Measurements from ENCODE around the gene AFM.

Gene AFM

DNA sequence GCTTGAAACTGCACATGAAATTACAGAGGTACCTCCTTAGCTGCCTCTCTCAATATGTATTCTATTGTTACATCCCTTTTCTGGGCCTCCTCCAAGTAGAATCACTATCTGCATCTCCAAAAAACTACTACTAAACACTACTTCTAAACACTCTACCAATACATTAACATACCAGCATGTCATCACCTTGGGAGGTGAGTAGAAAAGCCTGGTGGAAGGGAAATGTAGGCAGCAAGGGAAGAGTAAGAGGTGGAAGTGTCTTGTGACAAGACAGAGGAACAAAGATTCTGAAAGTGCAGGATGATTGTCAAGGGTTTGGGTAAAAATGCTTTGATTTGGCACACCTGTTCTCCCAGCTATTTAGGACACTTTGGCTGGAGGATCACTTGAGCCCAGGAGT lies 3.5 kb downstream of the AFM start:
- H3K36me3 ChIP-seq (ENCODE audit: insufficient read depth, low read length) = no peaks in the 10 kb centered on the region
- H3K79me2 ChIP-seq (ENCODE audit: insufficient read depth, low read length) = no peaks in the 10 kb centered on the region
- no peak overlapping the region for H3K4me3 ChIP-seq (ENCODE audit: low read length, poor library complexity, severe bottlenecking)
- no peak for TF ChIP-seq EZH2phosphoT487 (IDR thresholded peaks at IDR 0.05; ENCODE audit: borderline replicate concordance)
- H4K20me1 ChIP-seq (ENCODE audit: insufficient read depth, low read length, poor library complexity, severe bottlenecking) = no peaks in the 10 kb centered on the region
- H2AFZ ChIP-seq (ENCODE audit: low read length) = no peak overlapping the region
- H3K4me1 ChIP-seq (ENCODE audit: insufficient read depth, low read length, poor library complexity, severe bottlenecking) = peaks cover 2% of the 10 kb centered on the region
- no peaks in the 10 kb centered on the region for H3K27me3 ChIP-seq (ENCODE audit: insufficient read depth, low read length, poor library complexity, severe bottlenecking)
- H3K9me3 ChIP-seq (ENCODE audit: insufficient read depth, low read depth, low read length) = no peaks in the 10 kb centered on the region
- H3F3A ChIP-seq (ENCODE audit: low read depth) = no peaks in the 10 kb centered on the region
- no peak overlapping the region for H3K9ac ChIP-seq (ENCODE audit: low read depth, low read length, poor library complexity, severe bottlenecking)
- H3K9me2 ChIP-seq (replicated peaks; ENCODE audit: low read depth, low read length) = no peaks in the 10 kb centered on the region
- no peak overlapping the region for H3K4me2 ChIP-seq (ENCODE audit: low read depth, low read length, poor library complexity, severe bottlenecking)

DNA sequence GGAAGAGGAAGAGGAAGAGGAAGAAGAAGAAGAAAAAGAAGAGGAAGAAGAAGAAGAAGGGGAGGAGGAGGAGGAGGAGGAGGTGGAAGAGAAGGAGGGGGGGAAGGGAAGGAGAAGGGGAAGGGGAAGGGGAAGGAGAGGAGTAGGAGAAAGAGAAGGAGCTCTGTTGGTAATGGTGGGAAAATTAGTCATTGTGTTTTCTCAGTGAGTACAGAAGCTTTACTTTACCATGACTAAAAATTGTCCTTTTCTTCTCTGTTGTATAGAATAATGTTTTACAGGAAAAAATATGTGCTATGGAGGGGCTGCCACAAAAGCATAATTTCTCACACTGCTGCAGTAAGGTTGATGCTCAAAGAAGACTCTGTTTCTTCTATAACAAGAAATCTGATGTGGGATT lies 4.1 kb downstream of the AFM start:
- Histone ChIP-seq H3K4me2 (ENCODE audit: low read depth, low read length, poor library complexity, severe bottlenecking) (no peak overlapping the region), H4K20me1 (ENCODE audit: insufficient read depth, low read length, poor library complexity, severe bottlenecking) (no peaks in the 10 kb centered on the region), H3K4me3 (ENCODE audit: low read length, poor library complexity, severe bottlenecking) (no peak overlapping the region), H3K9me3 (ENCODE audit: insufficient read depth, low read depth, low read length) (no peaks in the 10 kb centered on the region), H2AFZ (ENCODE audit: low read length) (no peak overlapping the region), H3K9ac (ENCODE audit: low read depth, low read length, poor library complexity, severe bottlenecking) (no peak overlapping the region), H3K36me3 (ENCODE audit: insufficient read depth, low read length) (no peaks in the 10 kb centered on the region), H3K9me2 (replicated peaks; ENCODE audit: low read depth, low read length) (no peaks in the 10 kb centered on the region), H3K4me1 (ENCODE audit: insufficient read depth, low read length, poor library complexity, severe bottlenecking) (peaks cover 2% of the 10 kb centered on the region), H3F3A (ENCODE audit: low read depth) (no peaks in the 10 kb centered on the region), H3K79me2 (ENCODE audit: insufficient read depth, low read length) (no peaks in the 10 kb centered on the region), H3K27me3 (ENCODE audit: insufficient read depth, low read length, poor library complexity, severe bottlenecking) (no peaks in the 10 kb centered on the region)
- TF ChIP-seq, protein P1, sequence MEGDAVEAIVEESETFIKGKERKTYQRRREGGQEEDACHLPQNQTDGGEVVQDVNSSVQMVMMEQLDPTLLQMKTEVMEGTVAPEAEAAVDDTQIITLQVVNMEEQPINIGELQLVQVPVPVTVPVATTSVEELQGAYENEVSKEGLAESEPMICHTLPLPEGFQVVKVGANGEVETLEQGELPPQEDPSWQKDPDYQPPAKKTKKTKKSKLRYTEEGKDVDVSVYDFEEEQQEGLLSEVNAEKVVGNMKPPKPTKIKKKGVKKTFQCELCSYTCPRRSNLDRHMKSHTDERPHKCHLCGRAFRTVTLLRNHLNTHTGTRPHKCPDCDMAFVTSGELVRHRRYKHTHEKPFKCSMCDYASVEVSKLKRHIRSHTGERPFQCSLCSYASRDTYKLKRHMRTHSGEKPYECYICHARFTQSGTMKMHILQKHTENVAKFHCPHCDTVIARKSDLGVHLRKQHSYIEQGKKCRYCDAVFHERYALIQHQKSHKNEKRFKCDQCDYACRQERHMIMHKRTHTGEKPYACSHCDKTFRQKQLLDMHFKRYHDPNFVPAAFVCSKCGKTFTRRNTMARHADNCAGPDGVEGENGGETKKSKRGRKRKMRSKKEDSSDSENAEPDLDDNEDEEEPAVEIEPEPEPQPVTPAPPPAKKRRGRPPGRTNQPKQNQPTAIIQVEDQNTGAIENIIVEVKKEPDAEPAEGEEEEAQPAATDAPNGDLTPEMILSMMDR (conservative IDR thresholded peaks at IDR 0.05; ENCODE audit: low read length) = no peak
- TF ChIP-seq EZH2phosphoT487 (IDR thresholded peaks at IDR 0.05; ENCODE audit: borderline replicate concordance) = no peak

DNA sequence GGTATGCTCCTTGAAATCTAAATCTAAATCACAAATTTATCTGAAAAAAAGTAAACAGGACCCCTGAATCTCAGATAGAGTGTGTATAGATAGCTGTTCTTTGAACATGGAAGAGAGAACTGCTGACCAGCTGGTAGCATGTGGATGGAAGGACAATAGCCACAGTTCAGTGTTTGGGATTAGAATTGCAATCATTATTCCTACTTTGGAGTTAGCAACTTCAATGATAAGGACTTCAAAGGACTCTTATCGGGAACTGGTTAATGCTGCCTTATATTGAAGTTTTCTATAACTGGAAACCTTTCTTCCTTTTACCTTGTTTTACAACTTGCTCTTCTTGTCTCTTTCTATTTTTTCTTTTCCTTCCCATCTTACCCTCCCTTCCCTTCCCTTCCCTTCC lies 5.0 kb downstream of the AFM start:
- peaks cover 2% of the 10 kb centered on the region for H3K4me1 ChIP-seq (ENCODE audit: insufficient read depth, low read length, poor library complexity, severe bottlenecking)
- H3K36me3 ChIP-seq (ENCODE audit: insufficient read depth, low read length) = no peaks in the 10 kb centered on the region
- H2AFZ ChIP-seq (ENCODE audit: low read length) = no peak overlapping the region
- TF ChIP-seq, protein P1 (conservative IDR thresholded peaks at IDR 0.05; ENCODE audit: low read length) = no peak
- TF ChIP-seq EZH2phosphoT487 (IDR thresholded peaks at IDR 0.05; ENCODE audit: borderline replicate concordance) = no peak
- H3F3A ChIP-seq (ENCODE audit: low read depth) = no peaks in the 10 kb centered on the region
- no peak overlapping the region for H3K4me2 ChIP-seq (ENCODE audit: low read depth, low read length, poor library complexity, severe bottlenecking)
- no peak overlapping the region for H3K4me3 ChIP-seq (ENCODE audit: low read length, poor library complexity, severe bottlenecking)
- no peaks in the 10 kb centered on the region for H3K79me2 ChIP-seq (ENCODE audit: insufficient read depth, low read length)
- no peak overlapping the region for H3K9ac ChIP-seq (ENCODE audit: low read depth, low read length, poor library complexity, severe bottlenecking)
- H4K20me1 ChIP-seq (ENCODE audit: insufficient read depth, low read length, poor library complexity, severe bottlenecking) = no peaks in the 10 kb centered on the region
- H3K9me3 ChIP-seq (ENCODE audit: insufficient read depth, low read depth, low read length) = no peaks in the 10 kb centered on the region
- H3K27me3 ChIP-seq (ENCODE audit: insufficient read depth, low read length, poor library complexity, severe bottlenecking) = no peaks in the 10 kb centered on the region
- H3K9me2 ChIP-seq (replicated peaks; ENCODE audit: low read depth, low read length) = no peaks in the 10 kb centered on the region

GRCh38 chr4:73487233-73487632 lies 5.7 kb downstream of the AFM start:
- Histone ChIP-seq H3K79me2 (ENCODE audit: insufficient read depth, low read length) (no peaks in the 10 kb centered on the region), H3K36me3 (ENCODE audit: insufficient read depth, low read length) (no peaks in the 10 kb centered on the region), H3K4me3 (ENCODE audit: low read length, poor library complexity, severe bottlenecking) (no peak overlapping the region), H3K4me1 (ENCODE audit: insufficient read depth, low read length, poor library complexity, severe bottlenecking) (peaks cover 2% of the 10 kb centered on the region), H3K9me2 (replicated peaks; ENCODE audit: low read depth, low read length) (no peaks in the 10 kb centered on the region), H3K27me3 (ENCODE audit: insufficient read depth, low read length, poor library complexity, severe bottlenecking) (no peaks in the 10 kb centered on the region), H3K9ac (ENCODE audit: low read depth, low read length, poor library complexity, severe bottlenecking) (no peak overlapping the region), H4K20me1 (ENCODE audit: insufficient read depth, low read length, poor library complexity, severe bottlenecking) (no peaks in the 10 kb centered on the region), H3K9me3 (ENCODE audit: insufficient read depth, low read depth, low read length) (no peaks in the 10 kb centered on the region), H3F3A (ENCODE audit: low read depth) (no peaks in the 10 kb centered on the region), H2AFZ (ENCODE audit: low read length) (no peak overlapping the region), H3K4me2 (ENCODE audit: low read depth, low read length, poor library complexity, severe bottlenecking) (no peak overlapping the region)
- TF ChIP-seq, protein P1 (conservative IDR thresholded peaks at IDR 0.05; ENCODE audit: low read length) = no peak
- no peak for TF ChIP-seq EZH2phosphoT487 (IDR thresholded peaks at IDR 0.05; ENCODE audit: borderline replicate concordance)

All from Loucy (cell line).